Cardiac fibroblast (primary cell): ENCODE results near the gene TTYH1.

Source experiments
- DNase-seq, 2 donors: peaks; one replicate each; pipeline versions ENCODE4 v3.0.0 to v3.0.0-alpha.2; 2010; ENCODE audit warnings: low read depth in 2 of 2
- H3K4me3 ChIP-seq, 2 donors: replicated peaks in 1 of 2; 1 replicate in 1 of 2; 2 replicates in 1 of 2; pipeline ENCODE4 v1.5.1; 2011; ENCODE audit warnings: low read depth in 2 of 2, low read length in 2 of 2, mild to moderate bottlenecking in 2 of 2, moderate library complexity in 1 of 2
- TF ChIP-seq, protein P1 (sequence below): IDR thresholded peaks from one replicate; pipeline ENCODE4 v1.5.1; 2011; ENCODE audit warnings: low read depth, mild to moderate bottlenecking, low read length, inconsistent platforms

The TTYH1 gene

GRCh38 chr19:54477650-54478049 is 62.4 kb downstream of the TTYH1 start:
- no peak for DNase-seq
- no peak overlapping the region for H3K4me3 ChIP-seq
- TF ChIP-seq, protein P1, sequence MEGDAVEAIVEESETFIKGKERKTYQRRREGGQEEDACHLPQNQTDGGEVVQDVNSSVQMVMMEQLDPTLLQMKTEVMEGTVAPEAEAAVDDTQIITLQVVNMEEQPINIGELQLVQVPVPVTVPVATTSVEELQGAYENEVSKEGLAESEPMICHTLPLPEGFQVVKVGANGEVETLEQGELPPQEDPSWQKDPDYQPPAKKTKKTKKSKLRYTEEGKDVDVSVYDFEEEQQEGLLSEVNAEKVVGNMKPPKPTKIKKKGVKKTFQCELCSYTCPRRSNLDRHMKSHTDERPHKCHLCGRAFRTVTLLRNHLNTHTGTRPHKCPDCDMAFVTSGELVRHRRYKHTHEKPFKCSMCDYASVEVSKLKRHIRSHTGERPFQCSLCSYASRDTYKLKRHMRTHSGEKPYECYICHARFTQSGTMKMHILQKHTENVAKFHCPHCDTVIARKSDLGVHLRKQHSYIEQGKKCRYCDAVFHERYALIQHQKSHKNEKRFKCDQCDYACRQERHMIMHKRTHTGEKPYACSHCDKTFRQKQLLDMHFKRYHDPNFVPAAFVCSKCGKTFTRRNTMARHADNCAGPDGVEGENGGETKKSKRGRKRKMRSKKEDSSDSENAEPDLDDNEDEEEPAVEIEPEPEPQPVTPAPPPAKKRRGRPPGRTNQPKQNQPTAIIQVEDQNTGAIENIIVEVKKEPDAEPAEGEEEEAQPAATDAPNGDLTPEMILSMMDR, result no peak

DNA sequence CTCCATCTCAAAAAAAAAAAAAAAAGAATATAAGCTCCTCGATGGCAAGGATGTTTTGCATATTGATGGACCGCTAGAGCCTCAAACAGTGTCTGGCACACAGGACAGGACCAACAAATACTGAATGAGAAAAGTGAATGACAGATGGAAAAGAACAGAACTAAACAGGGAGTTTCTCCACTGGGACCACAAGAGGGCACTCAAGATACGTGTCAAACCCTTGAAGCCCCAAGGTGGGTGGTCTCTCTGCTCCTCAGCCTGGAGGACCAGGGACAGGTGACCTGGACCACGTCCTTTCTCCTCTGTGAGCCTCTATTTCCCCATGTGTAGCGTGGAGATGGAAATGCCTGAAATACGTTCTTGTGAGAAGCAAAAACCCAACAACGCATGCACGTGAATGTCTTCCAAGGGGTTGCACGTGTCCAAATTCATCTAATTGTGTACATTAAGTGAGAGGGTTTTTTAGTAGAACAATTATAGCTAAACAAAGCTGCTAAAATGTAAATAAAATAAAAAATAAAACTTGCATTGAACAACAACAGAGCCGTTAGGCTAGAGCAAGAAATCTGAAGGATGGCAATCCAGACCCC is 63.5 kb downstream of the TTYH1 start:
- H3K4me3 ChIP-seq, result no peak overlapping the region
- peak; percentile 63 to 66 for DNase-seq
- TF ChIP-seq, protein P1, result peak; percentile 55

- TF ChIP-seq, protein P1, result no peak
- H3K4me3 ChIP-seq, result no peak overlapping the region
- DNase-seq, result no peak
Observed at GRCh38 chr19:54480051-54480450, 64.8 kb downstream of the TTYH1 start.

DNA sequence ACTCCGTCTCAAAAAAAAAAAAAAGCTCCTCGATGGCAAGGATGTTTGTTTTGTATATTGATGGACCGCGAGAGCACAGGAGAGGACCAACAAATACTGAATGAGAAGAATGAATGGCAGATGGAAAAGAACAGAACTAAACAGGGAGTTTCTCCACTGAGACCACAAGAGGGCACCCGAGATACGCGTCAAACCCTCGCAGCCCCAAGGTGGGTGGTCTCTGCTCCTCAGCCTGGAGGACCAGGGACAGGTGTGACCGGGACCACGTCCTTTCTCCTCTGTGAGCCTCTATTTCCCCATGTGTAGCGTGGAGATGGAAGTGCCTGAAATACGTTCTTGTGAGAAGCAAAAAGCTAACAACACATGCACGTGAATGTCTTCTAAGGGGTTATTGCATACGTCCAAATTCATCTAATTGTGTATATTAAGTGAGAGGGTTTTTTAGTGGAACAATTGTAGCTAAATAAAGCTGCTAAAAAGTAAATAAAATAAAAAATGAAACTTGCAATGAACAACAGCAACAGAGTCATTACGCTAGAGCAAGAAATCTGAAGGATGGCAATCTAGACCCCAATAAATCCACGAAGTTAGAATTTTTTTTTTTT is 66.2 kb downstream of the TTYH1 start:
- no peak overlapping the region for H3K4me3 ChIP-seq
- TF ChIP-seq, protein P1, result peak; percentile 63
- DNase-seq, result peak; percentile 40 to 58

DNA sequence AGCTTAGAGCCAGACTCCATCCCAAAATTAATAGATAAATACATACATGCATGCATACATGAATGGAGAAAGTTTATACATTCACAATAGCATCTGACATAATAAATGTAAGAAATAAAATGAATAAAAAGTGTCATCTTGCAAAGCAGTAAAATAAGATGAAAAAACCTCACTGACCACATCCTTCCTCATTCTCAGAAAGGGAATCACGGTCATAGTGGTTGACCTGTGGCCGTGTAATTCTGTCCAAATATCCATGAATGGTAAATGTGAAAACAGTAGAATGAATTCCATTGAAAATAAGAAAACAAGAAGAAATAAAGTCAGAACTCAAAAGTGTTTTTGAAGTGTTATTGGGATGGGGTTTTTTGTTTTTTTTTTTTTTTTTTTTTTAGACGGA is 67.6 kb downstream of the TTYH1 start:
- TF ChIP-seq, protein P1, result no peak
- no peak for DNase-seq
- H3K4me3 ChIP-seq, result no peak overlapping the region

DNA sequence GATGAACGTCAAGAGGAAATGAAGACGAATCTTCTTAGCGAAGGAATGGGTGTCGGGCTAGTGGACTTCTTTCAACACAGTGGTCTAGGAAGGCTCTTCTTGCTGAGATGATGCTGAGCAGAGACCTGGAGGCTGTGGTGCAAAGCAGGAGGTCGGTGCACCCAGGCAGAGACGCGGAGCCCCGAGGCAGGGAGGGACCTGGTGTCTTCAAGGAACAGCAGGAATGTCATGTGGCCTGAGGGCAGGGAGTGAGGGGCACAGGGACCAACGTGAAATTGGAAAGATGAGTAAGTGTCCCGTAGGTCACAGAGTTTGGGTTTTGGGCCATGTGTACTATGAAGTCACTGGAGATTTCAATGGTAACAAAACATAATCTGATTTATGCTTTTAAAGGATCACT is 69.2 kb downstream of the TTYH1 start:
- DNase-seq, result no peak
- TF ChIP-seq, protein P1, result no peak
- H3K4me3 ChIP-seq, result no peak overlapping the region
